HepG2 (cell line): ENCODE measurements around the gene MFSD8. TPM values are rescaled to one million over a fixed set of nuclear protein-coding genes. Genes with fewer than 3 reads are reported as not detected.
A peak's percentile ranks its signal among the peaks of the same experiment; 100 is the strongest.

ENCODE experiments used
- BHLHE40 ChIP-seq: IDR thresholded peaks from 2 replicates; pipeline ENCODE4 v1.6.1; 2011; ENCODE audit warnings: low read length, improper control_type of control experiment
- ELF3 ChIP-seq: IDR thresholded peaks from 2 replicates; pipeline ENCODE4 v1.6.1; 2016; ENCODE audit warnings: missing genetic modification reagents, missing compliant biosample characterization
- GATAD1 ChIP-seq: IDR thresholded peaks from 2 replicates; pipeline ENCODE4 v1.6.1; 2016; ENCODE audit warnings: missing genetic modification reagents, missing compliant biosample characterization
- HOMEZ ChIP-seq: IDR thresholded peaks from 2 replicates; pipeline ENCODE4 v1.6.1; 2016; ENCODE audit warnings: low read depth
- MAFK ChIP-seq, 2 experiments: IDR thresholded peaks in 1 of 2; conservative IDR thresholded peaks in 1 of 2; 2 replicates each; pipeline ENCODE4 v1.6.1; 2011; ENCODE audit warnings: improper control_type of control experiment in 2 of 2, low read length in 2 of 2
- NCOA2 ChIP-seq: sonication (generic); formaldehyde crosslinking; IDR thresholded peaks from 2 replicates; pipeline ENCODE4 v1.8.0; 2022; ENCODE audit warnings: inconsistent platforms
- NONO ChIP-seq, 2 experiments: fragments of 450-650 bp in 1 of 2; sonication (generic) in 1 of 2; formaldehyde crosslinking in 1 of 2; IDR thresholded peaks in 1 of 2; conservative IDR thresholded peaks in 1 of 2; 2 replicates each; pipeline versions ENCODE4 v1.6.1 to v1.8.0; 2017 to 2022; ENCODE audit warnings: mild to moderate bottlenecking in 1 of 2, missing genetic modification reagents in 1 of 2, moderate library complexity in 1 of 2
- PHF8 ChIP-seq: sonication (generic); formaldehyde crosslinking; IDR thresholded peaks from 2 replicates; pipeline ENCODE4 v1.5.0; 2020; ENCODE audit warnings: missing genetic modification reagents
- SIX1 ChIP-seq: sonication (generic); formaldehyde crosslinking; IDR thresholded peaks from 2 replicates; pipeline ENCODE4 v1.4.0; 2020; ENCODE audit warnings: missing genetic modification reagents, borderline replicate concordance
- SRY ChIP-seq: sonication (generic); formaldehyde crosslinking; IDR thresholded peaks from 2 replicates; pipeline ENCODE4 v1.8.0; 2022; ENCODE audit warnings: mild to moderate bottlenecking, missing genetic modification reagents
- TBX3 ChIP-seq: fragments of 450-650 bp; IDR thresholded peaks from 2 replicates; pipeline ENCODE4 v1.6.1; 2017; ENCODE audit warnings: antibody characterized with exemption, mild to moderate bottlenecking, inconsistent platforms, borderline replicate concordance
- ZBTB42 ChIP-seq: sonication (generic); formaldehyde crosslinking; IDR thresholded peaks from 2 replicates; pipeline ENCODE4 v1.5.0; 2020; ENCODE audit warnings: mild to moderate bottlenecking, missing genetic modification reagents
- ZFP91 ChIP-seq: sonication (generic); formaldehyde crosslinking; IDR thresholded peaks from 2 replicates; pipeline ENCODE4 v1.9.0; 2022; ENCODE audit warnings: missing genetic modification reagents, mild to moderate bottlenecking, borderline replicate concordance
- ZNF329 ChIP-seq: sonication (generic); formaldehyde crosslinking; IDR thresholded peaks from 2 replicates; pipeline ENCODE4 v1.9.0; 2021; ENCODE audit warnings: low read depth, mild to moderate bottlenecking, missing genetic modification reagents
- ZNF343 ChIP-seq: sonication (generic); formaldehyde crosslinking; IDR thresholded peaks from 2 replicates; pipeline ENCODE4 v1.4.0; 2020; ENCODE audit warnings: mild to moderate bottlenecking, missing genetic modification reagents
- ZNF646 ChIP-seq: sonication (generic); formaldehyde crosslinking; IDR thresholded peaks from 2 replicates; pipeline ENCODE4 v1.9.0; 2021; ENCODE audit warnings: mild to moderate bottlenecking, missing genetic modification reagents
- ZNF747 ChIP-seq: sonication (generic); formaldehyde crosslinking; IDR thresholded peaks from 2 replicates; pipeline ENCODE4 v1.8.1; 2023; ENCODE audit warnings: missing genetic modification reagents, mild to moderate bottlenecking, borderline replicate concordance
- ZNF891 ChIP-seq: sonication (generic); formaldehyde crosslinking; IDR thresholded peaks from 2 replicates; pipeline ENCODE4 v1.5.0; 2020; ENCODE audit warnings: mild to moderate bottlenecking, missing genetic modification reagents
- polyA plus RNA-seq, 8 experiments: library from polyadenylated mRNA; depleted of rRNA in 3 of 8; stranded (reverse) in 7 of 8; unstranded in 1 of 8; fragments of >200 nt; fragmentation: Illumina TruSeq in 4 of 8; extraction: Trizol in 4 of 8; gene quantifications; 2 replicates each; pipeline versions ENCODE4 v1.2.1 to v1.2.3, GENCODE V29; 2011 to 2016; ENCODE audit warnings: low read depth in 4 of 8, missing spikeins in 1 of 8, mixed read lengths in 1 of 8; ENCODE audit not compliant: insufficient read depth in 1 of 8
- total RNA-seq, 5 experiments: library from RNA; depleted of rRNA; stranded (reverse); fragments of >200 nt; fragmentation: Illumina TruSeq; extraction: Trizol; gene quantifications; 2 replicates each; pipeline ENCODE4 v1.2.3, GENCODE V29; 2016; ENCODE audit warnings: low read depth in 1 of 5

Gene MFSD8
- total and polyA plus RNA-seq, 2 of the 13 experiments (the other 11 are each of a cell fraction or from before 2014, with no cell fraction given): 24.8 to 25.5 TPM

- TF ChIP-seq HOMEZ (peak; percentile 90; the same call in 1 of the 2 replicates), NCOA2 (CRISPR knock-in tag) (no peak; the same call in 1 of the 2 replicates), BHLHE40 (peak; percentile 80), ELF3 (CRISPR knock-in tag) (peak; percentile 77), TBX3 (0 out of 2 replicates have a peak, but pooled peaks have one; percentile 26), ZFP91 (CRISPR knock-in tag) (peak; percentile 89; the same call in 1 of the 2 replicates), SRY (CRISPR knock-in tag) (peak; percentile 40; the same call in 1 of the 2 replicates), ZBTB42 (CRISPR knock-in tag) (0 out of 2 replicates have a peak, but pooled peaks have one; percentile 51), NONO (IDR thresholded peaks at IDR 0.05) (no peak), NONO (CRISPR knock-in tag; conservative IDR thresholded peaks at IDR 0.05) (peak; percentile 95), ZNF329 (CRISPR knock-in tag) (0 out of 2 replicates have a peak, but pooled peaks have one; percentile 64), ZNF891 (CRISPR knock-in tag) (peak; percentile 79), ZNF343 (CRISPR knock-in tag) (peak; percentile 18; the same call in 1 of the 2 replicates), ZNF747 (peak; percentile 76; the same call in 1 of the 2 replicates), SIX1 (no peak), GATAD1 (CRISPR knock-in tag) (peak; percentile 87), PHF8 (CRISPR knock-in tag) (peak; percentile 93), MAFK (conservative IDR thresholded peaks at IDR 0.05 in 1 of 2, IDR thresholded peaks at IDR 0.05 in 1 of 2; ENCODE audit: low read length in 2 of 2) (no peak), ZNF646 (peak; percentile 23; the same call in 1 of the 2 replicates)
Measured at GRCh38 chr4:127965062-127965802, at the start of gene MFSD8, which contains the start of gene ABHD18 (continued).
